RKO (cell line): Measurements from ENCODE around the gene USP17L29.
"Not testable (repeated sequence)": the region's sequence is repeated elsewhere in the genome, so short reads cannot be mapped to it uniquely, and the experiment has no call there.

ENCODE experiments used
- DNase-seq: peaks from one replicate; pipeline ENCODE4 v3.0.0-alpha.2; 2016; ENCODE audit warnings: low spot score

Gene USP17L29

GRCh38 chr4:9353338-9353737 is at the start of gene USP17L29:
USP17L29 (plus strand) TSS chr4:9353638; CDS start chr4:9353638, 0 bp downstream.
- not testable (repeated sequence) for DNase-seq

GRCh38 chr4:9324191-9324590 is 29.2 kb upstream of the USP17L29 start:
- DNase-seq: not testable (repeated sequence)

DNA sequence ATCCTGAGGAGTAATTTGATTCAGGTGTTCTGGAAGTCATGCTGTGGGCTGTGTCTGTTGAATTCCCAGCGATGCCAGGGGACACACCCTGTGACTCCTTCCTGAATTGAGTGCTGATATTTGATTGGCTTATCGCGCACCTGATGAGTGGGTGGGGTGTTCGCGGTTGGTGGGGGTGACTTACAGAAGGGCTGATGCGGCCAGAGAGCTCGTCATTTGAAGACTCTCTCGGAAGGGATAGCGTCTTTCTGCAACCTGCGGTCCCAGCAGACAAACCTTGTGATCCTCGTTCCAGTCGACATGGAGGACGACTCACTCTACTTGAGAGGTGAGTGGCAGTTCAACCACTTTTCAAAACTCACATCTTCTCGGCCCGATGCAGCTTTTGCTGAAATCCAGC is 28.6 kb upstream of the USP17L29 start, which contains the start of gene USP17L24:
Gene USP17L24 (plus strand): TSS at position 301 of the 400 bp plus-strand sequence. CDS start 0 bp downstream, at position 301.
- DNase-seq: not testable (repeated sequence)

DNA sequence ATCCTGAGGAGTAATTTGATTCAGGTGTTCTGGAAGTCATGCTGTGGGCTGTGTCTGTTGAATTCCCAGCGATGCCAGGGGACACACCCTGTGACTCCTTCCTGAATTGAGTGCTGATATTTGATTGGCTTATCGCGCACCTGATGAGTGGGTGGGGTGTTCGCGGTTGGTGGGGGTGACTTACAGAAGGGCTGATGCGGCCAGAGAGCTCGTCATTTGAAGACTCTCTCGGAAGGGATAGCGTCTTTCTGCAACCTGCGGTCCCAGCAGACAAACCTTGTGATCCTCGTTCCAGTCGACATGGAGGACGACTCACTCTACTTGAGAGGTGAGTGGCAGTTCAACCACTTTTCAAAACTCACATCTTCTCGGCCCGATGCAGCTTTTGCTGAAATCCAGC is 23.8 kb upstream of the USP17L29 start, which contains the start of gene USP17L25:
Gene USP17L25 (plus strand): TSS at position 301 of the 400 bp plus-strand sequence. CDS start 0 bp downstream, at position 301.
- not testable (repeated sequence) for DNase-seq

GRCh38 chr4:9334358-9334757 is 19.1 kb upstream of the USP17L29 start, which contains the start of gene USP17L26:
USP17L26 (plus strand) TSS chr4:9334658; CDS start chr4:9334658, 0 bp downstream.
- not testable (repeated sequence) for DNase-seq

DNA sequence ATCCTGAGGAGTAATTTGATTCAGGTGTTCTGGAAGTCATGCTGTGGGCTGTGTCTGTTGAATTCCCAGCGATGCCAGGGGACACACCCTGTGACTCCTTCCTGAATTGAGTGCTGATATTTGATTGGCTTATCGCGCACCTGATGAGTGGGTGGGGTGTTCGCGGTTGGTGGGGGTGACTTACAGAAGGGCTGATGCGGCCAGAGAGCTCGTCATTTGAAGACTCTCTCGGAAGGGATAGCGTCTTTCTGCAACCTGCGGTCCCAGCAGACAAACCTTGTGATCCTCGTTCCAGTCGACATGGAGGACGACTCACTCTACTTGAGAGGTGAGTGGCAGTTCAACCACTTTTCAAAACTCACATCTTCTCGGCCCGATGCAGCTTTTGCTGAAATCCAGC is 14.3 kb upstream of the USP17L29 start, which contains the start of gene USP17L5:
Gene USP17L5 (plus strand): TSS at position 301 of the 400 bp plus-strand sequence. CDS start 0 bp downstream, at position 301.
- DNase-seq: not testable (repeated sequence)

GRCh38 chr4:9343848-9344247 is 9.6 kb upstream of the USP17L29 start, which contains the start of gene USP17L27:
USP17L27 (plus strand) TSS chr4:9344148; CDS start chr4:9344148, 0 bp downstream.
- DNase-seq: not testable (repeated sequence)

DNA sequence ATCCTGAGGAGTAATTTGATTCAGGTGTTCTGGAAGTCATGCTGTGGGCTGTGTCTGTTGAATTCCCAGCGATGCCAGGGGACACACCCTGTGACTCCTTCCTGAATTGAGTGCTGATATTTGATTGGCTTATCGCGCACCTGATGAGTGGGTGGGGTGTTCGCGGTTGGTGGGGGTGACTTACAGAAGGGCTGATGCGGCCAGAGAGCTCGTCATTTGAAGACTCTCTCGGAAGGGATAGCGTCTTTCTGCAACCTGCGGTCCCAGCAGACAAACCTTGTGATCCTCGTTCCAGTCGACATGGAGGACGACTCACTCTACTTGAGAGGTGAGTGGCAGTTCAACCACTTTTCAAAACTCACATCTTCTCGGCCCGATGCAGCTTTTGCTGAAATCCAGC is 4.8 kb upstream of the USP17L29 start, which contains the start of gene USP17L28:
Gene USP17L28 (plus strand): TSS at position 301 of the 400 bp plus-strand sequence. CDS start 0 bp downstream, at position 301.
- DNase-seq: not testable (repeated sequence)

GRCh38 chr4:9350866-9351265 is 2.6 kb upstream of the USP17L29 start:
- not testable (repeated sequence) for DNase-seq

DNA sequence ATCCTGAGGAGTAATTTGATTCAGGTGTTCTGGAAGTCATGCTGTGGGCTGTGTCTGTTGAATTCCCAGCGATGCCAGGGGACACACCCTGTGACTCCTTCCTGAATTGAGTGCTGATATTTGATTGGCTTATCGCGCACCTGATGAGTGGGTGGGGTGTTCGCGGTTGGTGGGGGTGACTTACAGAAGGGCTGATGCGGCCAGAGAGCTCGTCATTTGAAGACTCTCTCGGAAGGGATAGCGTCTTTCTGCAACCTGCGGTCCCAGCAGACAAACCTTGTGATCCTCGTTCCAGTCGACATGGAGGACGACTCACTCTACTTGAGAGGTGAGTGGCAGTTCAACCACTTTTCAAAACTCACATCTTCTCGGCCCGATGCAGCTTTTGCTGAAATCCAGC is 9.4 kb downstream of the USP17L29 start, which contains the start of gene USP17L30:
Gene USP17L30 (plus strand): TSS at position 301 of the 400 bp plus-strand sequence. CDS start 0 bp downstream, at position 301.
- not testable (repeated sequence) for DNase-seq

GRCh38 chr4:9379881-9380280 is 26.4 kb downstream of the USP17L29 start:
- DNase-seq: not testable (repeated sequence)

DNA sequence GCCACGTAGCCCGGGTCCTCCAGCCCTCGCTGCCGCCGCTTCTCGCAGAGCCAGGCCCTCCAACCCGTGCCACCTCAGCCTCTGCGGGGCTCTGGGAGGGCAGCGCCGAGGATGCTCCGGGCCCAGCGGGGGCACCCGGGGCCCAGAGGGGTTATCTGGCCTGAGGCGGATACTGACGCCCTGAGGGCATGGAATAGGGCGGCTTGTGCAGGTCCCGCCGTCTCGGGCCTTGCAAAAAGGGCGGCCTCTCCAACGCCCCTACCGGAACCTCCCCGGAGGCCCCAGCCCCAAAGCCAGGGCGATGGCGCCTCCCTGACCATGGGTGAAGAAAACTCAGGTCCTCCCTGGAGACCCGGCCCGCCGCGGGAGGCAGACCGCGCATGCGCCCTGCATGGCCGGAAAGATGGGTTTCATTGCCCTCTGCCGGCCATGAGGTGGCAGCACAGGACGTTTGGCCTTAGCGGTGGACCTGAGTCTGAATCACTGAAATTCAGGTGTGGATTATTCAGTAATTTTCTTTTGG is 27.6 kb downstream of the USP17L29 start:
- not testable (repeated sequence) for DNase-seq

DNA sequence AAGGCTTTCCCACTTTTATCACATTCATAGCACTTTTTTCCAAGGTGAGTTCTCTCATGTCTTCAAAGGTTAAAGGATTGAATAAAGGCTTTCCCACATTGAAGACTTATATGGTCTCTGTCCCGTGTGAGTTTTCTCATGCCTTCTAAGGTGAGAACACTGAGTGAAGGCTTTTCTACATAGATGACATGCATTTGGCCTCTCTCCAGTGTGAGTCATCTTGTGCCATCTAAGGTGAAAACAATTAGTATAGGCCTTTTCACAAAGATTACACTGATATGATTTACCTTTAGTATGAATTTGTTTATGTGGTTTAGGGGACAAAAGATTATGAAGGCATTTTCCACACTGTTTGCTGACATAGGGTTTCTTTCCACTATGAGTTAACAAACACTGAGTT is 30.7 kb downstream of the USP17L29 start:
- peak; percentile 1 for DNase-seq

- DNase-seq: not testable (repeated sequence)
These were observed 35.6 kb downstream of the USP17L29 start for GRCh38 chr4:9389001-9389400.
